Right lobe of liver (tissue), 6 donors: ENCODE measurements around the gene MRPL57. TPM values are rescaled to one million over a fixed set of nuclear protein-coding genes. Genes with fewer than 3 reads are reported as not detected.
"Not testable (repeated sequence)": the region's sequence is repeated elsewhere in the genome, so short reads cannot be mapped to it uniquely, and the experiment has no call there.

ENCODE experiments used
- ATAC-seq, 4 donors: fragments of 200-7000 bp; cut with Tn5 transposase; one replicate each; pipeline ENCODE4 v1.9.1; 2020; ENCODE audit warnings: mild to moderate bottlenecking in 4 of 4, moderate library complexity in 4 of 4
- DNase-seq, 3 donors: peaks; one replicate each; pipeline ENCODE4 v3.0.0-alpha.2; 2020
- H3K27ac ChIP-seq, 3 donors: fragments of 200-600 bp; one replicate each; pipeline ENCODE4 v1.8.0; 2022
- H3K27me3 ChIP-seq, 2 donors: fragments of 200-600 bp; one replicate each; pipeline ENCODE4 v1.8.0; 2022
- H3K36me3 ChIP-seq, 4 donors: fragments of 200-600 bp; sonication (generic) in 1 of 4; one replicate each; pipeline versions ENCODE4 v1.5.1 to v1.8.0; 2017 to 2022; ENCODE audit warnings: control low read depth in 1 of 4
- H3K4me1 ChIP-seq, 4 donors: fragments of 200-600 bp; sonication (generic) in 1 of 4; one replicate each; pipeline versions ENCODE4 v1.5.1 to v1.8.0; 2017 to 2022; ENCODE audit warnings: control low read depth in 1 of 4
- H3K4me3 ChIP-seq, 3 donors: fragments of 200-600 bp; one replicate each; pipeline ENCODE4 v1.8.0; 2022
- H3K9me3 ChIP-seq, 4 donors: fragments of 200-600 bp; sonication (generic) in 1 of 4; one replicate each; pipeline versions ENCODE4 v1.5.1 to v1.8.0; 2017 to 2022; ENCODE audit warnings: control low read depth in 1 of 4
- CTCF ChIP-seq, 4 donors: fragments of 200-600 bp in 3 of 4; fragments of 450-650 bp in 1 of 4; IDR thresholded peaks; one replicate each; pipeline versions ENCODE4 v1.5.1 to v1.8.0; 2016 to 2022; ENCODE audit warnings: antibody characterized with exemption in 4 of 4, mild to moderate bottlenecking in 2 of 4
- POLR2A ChIP-seq: fragments of 450-650 bp; IDR thresholded peaks from one replicate; pipeline ENCODE4 v1.6.1; 2017; ENCODE audit warnings: antibody characterized with exemption, mild to moderate bottlenecking
- WGBS: methylation state at CpG from one replicate; pipeline ENCODE4 v1.1.6; 2018; ENCODE audit warnings: low coverage, low lambda C conversion rate; ENCODE audit not compliant: insufficient coverage; ENCODE audit errors: missing lambda C conversion rate; 5-methylcytosine and 5-hydroxymethylcytosine counted together
- intact Hi-C, 2 donors: fragments of 100-400 bp; cut with DNase I; formaldehyde crosslinking; loops; one replicate each; pipeline versions ENCODE4 v1.11.2 to v1.14.1; 2022
- total RNA-seq, 6 experiments: library from RNA; depleted of rRNA in 2 of 6; stranded (reverse); fragments of >200 nt in 2 of 6; fragmentation: NEBNext Ultra II Directional in 3 of 6; extraction: Animal tissue kit (Norgen Biotek cat#: 25700) in 3 of 6; gene quantifications; one replicate each; pipeline versions ENCODE4 v1.1.0 to v1.2.4, GENCODE V29; 2016 to 2023
- donor health status: DM: no; HTN: yes; CAD: no.
- donor health status: DM: no; HTN: no; CAD: no.
- donor health status: DM: no; HTN: no; CAD: no.
- donor health status: DM: no; HTN: yes; CAD: no.
- donor health status: DM: no; HTN: yes; CAD: no.

MRPL57 gene
- total RNA-seq, 6 experiments from 2014 or later = 10.6 to 38.7 (median 13.6) TPM

GRCh38 chr13:21218351-21219035 is 42.0 kb downstream of the MRPL57 start:
- intact Hi-C loops = no loop called here
- Histone ChIP-seq H3K36me3 (no peaks in the 10 kb centered on the region), H3K9me3 (no peaks in the 10 kb centered on the region), H3K4me3 (no peak overlapping the region), H3K4me1 (no peaks in the 10 kb centered on the region), H3K27me3 (no peaks in the 10 kb centered on the region), H3K27ac (no peak overlapping the region)
- 53% methylated on average over 7 of the region's 7 CpGs for WGBS
- no peak for TF ChIP-seq CTCF (IDR thresholded peaks at IDR 0.05)
- no peak for TF ChIP-seq POLR2A
- no peak for DNase-seq
- ATAC-seq = no peak

- H3K4me1 ChIP-seq = no peaks in the 10 kb centered on the region
- no peaks in the 10 kb centered on the region for H3K9me3 ChIP-seq
- DNase-seq = no peak
- H3K27me3 ChIP-seq = no peaks in the 10 kb centered on the region
- H3K36me3 ChIP-seq = no peaks in the 10 kb centered on the region
- 40% methylated on average over 3 of the region's 3 CpGs for WGBS
- no peak overlapping the region for H3K27ac ChIP-seq
- intact Hi-C loops = no loop called here
- no peak for ATAC-seq
- no peak overlapping the region for H3K4me3 ChIP-seq
- TF ChIP-seq CTCF (IDR thresholded peaks at IDR 0.05) (no peak), POLR2A (no peak)
These were observed 42.6 kb downstream of the MRPL57 start for GRCh38 chr13:21219036-21219381.

- H3K9me3 ChIP-seq, H3K4me1 ChIP-seq, intact Hi-C loops, DNase-seq, H3K27me3 ChIP-seq, H3K4me3 ChIP-seq, ATAC-seq, H3K27ac ChIP-seq, H3K36me3 ChIP-seq: not testable (repeated sequence)
- WGBS = 46% methylated on average over 2 of the region's 3 CpGs
These were observed 43.3 kb downstream of the MRPL57 start for GRCh38 chr13:21219716-21220115.

GRCh38 chr13:21221268-21221667 is 44.8 kb downstream of the MRPL57 start:
- H3K27me3 ChIP-seq = no peaks in the 10 kb centered on the region
- no peaks in the 10 kb centered on the region for H3K9me3 ChIP-seq
- TF ChIP-seq CTCF (IDR thresholded peaks at IDR 0.05) (no peak), POLR2A (no peak)
- no peaks in the 10 kb centered on the region for H3K36me3 ChIP-seq
- H3K4me1 ChIP-seq = no peaks in the 10 kb centered on the region
- ATAC-seq = no peak
- DNase-seq = no peak
- intact Hi-C loops = no loop called here
- no peak overlapping the region for H3K4me3 ChIP-seq
- no peak overlapping the region for H3K27ac ChIP-seq

GRCh38 chr13:21225082-21225481 is 48.6 kb downstream of the MRPL57 start:
- Histone ChIP-seq H3K9me3 (no peaks in the 10 kb centered on the region), H3K27ac (no peak overlapping the region), H3K27me3 (no peaks in the 10 kb centered on the region), H3K4me3 (no peak overlapping the region), H3K4me1 (no peaks in the 10 kb centered on the region), H3K36me3 (no peaks in the 10 kb centered on the region)
- 77% methylated on average over 2 of the region's 6 CpGs for WGBS
- no peak for TF ChIP-seq CTCF (IDR thresholded peaks at IDR 0.05)
- no peak for TF ChIP-seq POLR2A
- DNase-seq (no peak), ATAC-seq (no peak)
- intact Hi-C loops = no loop called here
